Urinary bladder (tissue), 4 donors: Measurements from ENCODE around the gene C22orf23. TPM values are rescaled to one million over a fixed set of nuclear protein-coding genes. Genes with fewer than 3 reads are reported as not detected.
"Not testable (repeated sequence)": the region's sequence is repeated elsewhere in the genome, so short reads cannot be mapped to it uniquely, and the experiment has no call there.

Experiments
- DNase-seq: peaks from one replicate; pipeline ENCODE4 v3.0.0-alpha.2; 2015; ENCODE audit errors: extremely low spot score
- H3K27ac ChIP-seq: one replicate; pipeline ENCODE4 v1.5.1; 2013; ENCODE audit warnings: low read depth, mild to moderate bottlenecking, moderate library complexity
- H3K36me3 ChIP-seq: one replicate; pipeline ENCODE4 v1.6.1; 2013; ENCODE audit warnings: mild to moderate bottlenecking, moderate library complexity; ENCODE audit not compliant: insufficient read depth
- H3K4me1 ChIP-seq: one replicate; pipeline ENCODE4 v1.6.1; 2013; ENCODE audit warnings: mild to moderate bottlenecking, moderate library complexity; ENCODE audit not compliant: insufficient read depth
- H3K4me3 ChIP-seq: one replicate; pipeline ENCODE4 v1.5.1; 2013; ENCODE audit warnings: low read depth, low read length
- WGBS: extraction: QIAGEN DNeasy Blood & Tissue Kit; methylation state at CpG from one replicate; pipeline ENCODE4 v1.1.7; 2013; 5-methylcytosine and 5-hydroxymethylcytosine counted together
- polyA plus RNA-seq: library from polyadenylated mRNA; stranded (reverse); fragments of 200-250 nt; gene quantifications from one replicate; pipeline ENCODE4 v1.2.3, GENCODE V29; 2013
- total RNA-seq: library from RNA; depleted of rRNA; stranded (reverse); fragments of >200 nt; gene quantifications from one replicate; pipeline ENCODE4 v1.2.3, GENCODE V29; 2014
- donor health status: healthy with polysubstance abuse.
- donor health status: healthy.

Gene C22orf23
- total and polyA plus RNA-seq, 2 donors = 0.26 to 0.95 TPM

DNA sequence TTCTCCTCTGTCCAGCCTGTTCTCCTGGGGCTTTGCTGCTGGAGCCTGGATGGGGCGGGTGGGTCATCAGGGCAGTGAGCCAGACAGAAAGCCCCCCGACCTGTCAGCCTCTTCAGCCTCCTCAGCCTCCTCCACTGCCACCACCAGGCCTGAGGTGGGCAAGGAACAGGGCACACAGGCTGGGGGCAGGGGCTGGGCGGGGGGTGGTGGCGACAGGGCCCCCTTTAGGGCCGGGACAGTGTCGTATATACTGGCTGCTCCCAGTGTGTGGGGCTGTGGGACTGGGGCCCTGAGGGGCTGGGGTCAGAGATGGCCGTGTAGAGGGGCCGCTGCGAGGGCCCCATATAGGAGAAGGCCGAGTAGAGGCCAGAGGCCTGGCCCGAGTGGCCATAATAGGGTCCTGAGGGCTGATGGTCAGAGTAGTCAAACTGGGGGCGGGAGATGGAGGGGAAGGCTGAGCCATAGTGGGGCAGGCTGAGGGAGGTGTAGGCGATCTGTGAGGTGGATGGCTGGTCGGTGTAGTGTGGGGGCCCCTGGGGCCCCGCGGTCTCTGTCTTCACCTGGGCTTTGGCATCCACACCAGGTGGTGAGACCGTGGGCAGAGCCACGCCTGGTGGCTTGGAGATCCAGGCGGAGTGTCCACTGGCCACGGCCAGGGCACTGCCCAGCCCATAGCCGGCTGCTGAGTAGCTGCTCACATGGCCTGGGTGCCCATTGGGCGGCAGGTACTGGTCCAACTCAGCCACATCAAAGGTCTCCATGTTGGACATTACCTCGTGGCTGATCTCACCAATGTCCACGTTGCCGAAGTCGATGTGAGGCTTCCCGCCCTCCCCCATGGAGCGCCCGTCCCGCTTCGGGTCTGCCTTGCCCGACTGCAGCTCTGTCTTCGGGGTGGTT lies 20.1 kb upstream of the C22orf23 start:
- H3K4me3 ChIP-seq = no peak overlapping the region
- WGBS = 92% methylated on average over 33 of the region's 33 CpGs
- H3K36me3 ChIP-seq = no peaks in the 10 kb centered on the region
- no peak overlapping the region for H3K27ac ChIP-seq
- DNase-seq = no peak
- H3K4me1 ChIP-seq = no peaks in the 10 kb centered on the region

DNA sequence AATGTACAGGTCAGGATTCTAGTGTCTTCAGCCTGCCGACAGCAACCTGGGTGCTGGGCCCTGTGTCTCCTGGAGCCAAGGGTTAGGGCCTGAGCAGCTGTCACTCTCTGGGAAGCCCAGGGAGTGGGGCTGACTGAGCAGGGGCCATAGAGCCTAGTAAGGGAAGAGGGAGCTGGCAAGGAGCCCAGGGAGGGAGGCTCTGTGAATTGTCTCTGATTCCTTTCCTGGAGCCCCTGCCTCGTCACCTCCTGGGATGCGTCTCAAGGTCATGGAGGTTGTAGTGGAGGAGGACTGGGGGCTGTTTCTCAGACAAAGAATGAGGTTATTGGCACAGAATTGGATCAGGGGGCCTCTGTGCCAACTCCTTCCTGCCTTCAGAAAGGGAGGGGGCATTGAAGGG lies 19.1 kb upstream of the C22orf23 start:
- 39% methylated on average over 3 of the region's 3 CpGs for whole genome bisulfite sequencing
- no peak overlapping the region for H3K4me3 ChIP-seq
- no peak for DNase-seq
- H3K4me1 ChIP-seq = no peaks in the 10 kb centered on the region
- no peaks in the 10 kb centered on the region for H3K36me3 ChIP-seq
- H3K27ac ChIP-seq = no peak overlapping the region

DNA sequence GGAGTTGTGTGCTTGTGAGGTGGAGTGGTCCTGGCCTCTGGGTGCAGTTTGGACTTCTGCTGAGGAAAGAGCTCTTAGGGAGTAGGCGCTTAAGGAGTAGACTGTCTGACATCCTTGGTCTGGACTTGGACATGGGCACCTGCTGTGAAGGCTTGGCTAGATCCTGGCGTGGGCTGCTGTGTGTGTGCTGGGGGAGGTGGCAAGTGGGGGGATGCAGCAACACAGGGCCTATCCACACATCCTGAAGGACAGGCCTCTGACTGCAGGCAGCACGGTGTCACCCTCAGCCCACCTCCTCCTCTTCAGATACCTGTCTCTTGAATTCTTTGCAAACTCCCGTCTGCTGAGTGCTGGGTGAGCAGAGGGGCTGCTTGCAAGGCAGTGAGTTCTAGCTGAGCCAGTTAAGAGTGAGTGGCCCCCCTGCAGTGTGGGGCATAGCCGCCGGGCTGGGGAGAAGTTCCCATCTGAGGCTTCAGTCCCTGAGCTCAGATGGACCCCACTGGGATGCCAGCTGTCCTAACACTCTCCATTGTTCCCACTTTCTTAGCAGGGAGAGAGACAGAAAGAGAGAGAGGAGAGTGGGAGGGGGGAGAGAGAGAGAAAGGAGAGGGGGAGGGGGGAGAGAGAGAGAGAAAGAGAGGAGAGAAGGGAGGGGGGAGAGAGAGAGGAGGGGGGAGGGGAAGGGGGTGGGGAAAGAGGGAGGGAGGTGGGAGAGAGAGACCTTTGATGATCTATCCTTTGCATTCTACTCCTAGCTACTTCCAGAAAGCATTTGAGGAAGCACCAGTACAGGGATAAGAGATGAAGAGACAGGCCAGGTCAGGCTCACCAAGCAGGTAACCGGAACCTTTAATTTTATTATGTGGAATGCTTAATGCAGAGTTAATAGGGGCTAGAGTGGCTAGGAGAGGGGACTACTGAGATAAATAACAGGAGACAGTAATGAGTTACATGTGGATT lies 18.4 kb upstream of the C22orf23 start:
- no peak overlapping the region for H3K27ac ChIP-seq
- no peak for DNase-seq
- no peak overlapping the region for H3K4me3 ChIP-seq
- 72% methylated on average over 7 of the region's 7 CpGs for WGBS
- H3K4me1 ChIP-seq = no peaks in the 10 kb centered on the region
- H3K36me3 ChIP-seq = no peaks in the 10 kb centered on the region

DNA sequence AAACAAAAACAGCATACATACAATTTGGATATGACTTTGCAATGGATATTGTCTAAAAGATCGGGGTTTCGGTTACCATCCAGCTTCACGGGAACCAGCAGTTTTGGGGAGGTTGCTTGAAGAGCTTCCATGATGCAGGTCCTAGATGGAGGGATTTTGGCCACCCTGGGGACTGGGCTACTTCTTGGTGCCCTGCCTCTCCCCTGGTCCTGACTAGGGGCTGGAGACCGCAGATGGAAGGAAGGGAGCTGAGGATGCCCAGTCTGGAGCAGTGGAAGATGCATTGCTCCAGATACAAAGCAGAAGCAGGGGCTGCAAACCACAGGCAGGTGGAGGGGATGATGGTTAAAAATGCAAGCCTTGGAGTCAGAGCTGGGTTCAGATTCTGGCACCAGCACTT lies 17.5 kb upstream of the C22orf23 start:
- H3K4me3 ChIP-seq = no peak overlapping the region
- H3K36me3 ChIP-seq = no peaks in the 10 kb centered on the region
- H3K4me1 ChIP-seq = no peaks in the 10 kb centered on the region
- DNase-seq = no peak
- no peak overlapping the region for H3K27ac ChIP-seq
- WGBS = 87% methylated on average over 4 of the region's 4 CpGs

DNA sequence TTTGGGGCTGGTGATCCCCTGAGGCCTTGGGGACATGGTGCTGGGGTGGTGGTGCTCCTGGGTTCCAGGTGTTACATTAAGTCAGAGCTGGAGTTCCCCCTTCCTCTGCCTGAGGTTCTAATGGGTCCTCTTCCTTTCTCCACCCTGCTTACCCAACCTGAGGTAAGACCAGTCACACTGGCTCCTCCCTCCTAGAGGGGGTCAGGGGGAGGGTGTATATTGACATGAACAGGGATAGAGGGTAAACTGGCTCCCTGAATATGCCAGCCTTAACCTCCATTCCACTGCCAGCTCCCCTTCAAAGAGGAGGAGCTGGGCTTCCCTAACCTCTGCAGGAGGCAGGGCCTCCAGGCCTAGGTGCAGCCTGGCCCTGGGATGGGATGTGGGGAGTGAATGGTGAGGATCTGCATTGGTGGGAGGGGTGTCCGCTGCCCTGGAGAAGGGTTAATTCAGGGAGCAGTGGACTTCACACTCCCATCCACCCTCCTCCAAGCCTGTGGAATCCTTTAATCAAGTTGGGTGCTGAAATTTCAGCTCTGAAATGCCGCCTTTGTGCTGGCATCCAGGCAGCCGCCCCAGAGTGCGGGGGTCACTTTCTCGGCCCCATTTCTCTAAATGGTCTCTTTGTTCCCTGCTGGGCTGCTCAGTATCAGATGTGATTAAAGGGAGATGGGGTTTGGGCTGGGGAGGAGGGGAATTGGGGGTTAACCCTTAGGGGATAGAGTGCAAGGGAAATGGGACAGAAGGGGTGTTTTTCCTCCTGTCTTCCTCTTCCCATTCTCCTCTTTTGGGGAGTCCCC lies 15.3 kb upstream of the C22orf23 start:
- H3K36me3 ChIP-seq = no peaks in the 10 kb centered on the region
- H3K27ac ChIP-seq = no peak overlapping the region
- DNase-seq = no peak
- WGBS = 92% methylated on average over 5 of the region's 5 CpGs
- no peak overlapping the region for H3K4me3 ChIP-seq
- no peaks in the 10 kb centered on the region for H3K4me1 ChIP-seq

DNA sequence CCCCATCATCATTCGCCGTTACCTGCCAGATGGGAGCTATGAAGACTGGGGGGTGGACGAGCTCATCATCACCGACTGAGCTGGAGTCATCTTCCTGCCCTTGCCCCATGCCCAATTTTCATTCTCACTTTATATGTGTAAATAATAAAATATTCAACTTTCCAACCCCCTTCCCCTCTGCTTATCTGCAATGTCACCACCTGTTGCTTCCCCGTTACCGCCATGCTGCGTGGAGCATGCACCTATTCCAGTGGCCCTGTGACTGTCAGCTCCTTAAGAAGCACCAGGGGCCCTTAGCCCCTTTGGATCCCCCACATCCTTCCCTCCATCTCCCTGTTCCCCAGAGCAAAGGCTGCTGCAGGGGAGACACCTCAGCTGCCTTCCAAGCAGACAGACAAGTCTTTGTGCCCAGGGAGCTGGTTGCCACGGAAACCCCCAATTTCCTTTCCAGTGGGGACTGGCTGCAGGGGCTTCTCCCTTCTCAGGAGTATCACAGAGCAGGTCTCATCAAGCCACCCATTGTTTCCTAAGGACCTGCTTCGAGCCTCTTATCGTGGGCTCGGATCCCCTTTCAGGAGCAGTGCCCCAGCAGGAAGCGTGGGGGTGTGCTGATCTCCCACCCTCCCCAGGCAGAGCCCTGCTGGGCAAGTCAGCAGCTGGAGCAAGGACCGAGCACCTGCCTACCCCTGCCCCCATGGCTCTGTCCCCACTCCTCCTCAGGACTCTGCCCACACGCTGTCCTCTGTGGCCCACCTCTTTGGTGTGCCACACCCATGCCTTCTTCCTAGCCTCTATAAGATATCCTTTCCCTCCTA lies 14.4 kb upstream of the C22orf23 start:
- H3K4me1 ChIP-seq = no peaks in the 10 kb centered on the region
- no peaks in the 10 kb centered on the region for H3K36me3 ChIP-seq
- 81% methylated on average over 14 of the region's 14 CpGs for WGBS
- no peak overlapping the region for H3K27ac ChIP-seq
- no peak for DNase-seq
- H3K4me3 ChIP-seq = no peak overlapping the region

DNA sequence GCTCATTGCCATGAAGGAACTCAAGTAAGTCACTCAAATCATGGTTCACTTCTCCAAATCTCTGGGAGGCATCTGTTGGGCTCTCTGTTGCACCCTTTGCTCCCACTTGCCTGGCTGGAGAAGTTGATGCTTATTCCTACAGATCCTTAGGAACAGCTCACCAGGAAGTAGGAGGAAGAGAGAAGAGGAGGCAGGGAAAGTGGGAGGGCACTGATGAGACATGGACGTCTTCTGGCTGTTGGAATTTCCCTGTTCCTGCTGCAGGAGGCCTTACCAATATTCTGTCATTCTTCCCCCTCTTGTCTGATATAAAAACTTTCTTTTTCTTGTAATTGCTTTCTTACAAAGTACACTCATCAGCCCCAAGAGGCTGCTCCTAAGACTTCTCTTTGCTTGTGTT lies 13.7 kb upstream of the C22orf23 start:
- H3K4me3 ChIP-seq = no peak overlapping the region
- H3K36me3 ChIP-seq = no peaks in the 10 kb centered on the region
- no peaks in the 10 kb centered on the region for H3K4me1 ChIP-seq
- WGBS = 60% methylated on average over 1 of the region's 1 CpG
- no peak overlapping the region for H3K27ac ChIP-seq
- DNase-seq = no peak

DNA sequence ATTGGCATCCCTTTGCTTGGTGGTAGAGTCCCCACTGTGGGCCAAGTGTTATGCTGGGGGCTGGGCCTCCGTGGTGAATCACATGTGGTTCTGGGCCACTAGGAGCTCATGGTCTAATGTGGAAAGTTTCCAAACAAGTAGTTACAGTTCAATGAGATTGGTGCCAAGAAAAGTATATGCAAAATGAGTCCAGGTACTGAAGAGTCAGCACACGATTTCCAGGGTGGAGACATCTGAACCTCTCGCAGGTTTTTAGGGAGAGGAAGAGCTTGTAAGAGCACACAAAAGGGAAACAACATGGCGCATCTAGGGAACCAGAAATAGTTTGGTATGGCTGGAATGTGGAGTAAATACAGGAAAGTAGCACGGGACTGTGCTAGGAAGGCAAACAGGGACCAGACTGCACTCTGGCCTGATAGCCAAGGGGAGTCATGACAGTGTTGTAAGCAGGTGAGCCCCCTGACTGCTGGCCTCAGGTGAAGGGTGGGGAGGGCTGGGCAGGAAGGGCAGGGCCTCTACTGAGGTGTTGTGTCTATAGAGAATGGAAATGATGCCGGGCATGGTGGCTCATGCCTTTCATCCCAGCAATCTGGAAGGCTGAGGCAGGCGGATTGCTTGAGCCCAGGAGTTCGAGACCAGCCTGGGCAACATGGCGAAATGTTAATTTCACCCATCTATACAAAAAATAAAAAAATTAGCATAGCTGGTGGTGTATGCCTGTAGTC lies 12.7 kb upstream of the C22orf23 start:
- no peaks in the 10 kb centered on the region for H3K4me1 ChIP-seq
- WGBS = 80% methylated on average over 9 of the region's 9 CpGs
- no peaks in the 10 kb centered on the region for H3K36me3 ChIP-seq
- no peak for DNase-seq
- H3K27ac ChIP-seq = no peak overlapping the region
- H3K4me3 ChIP-seq = no peak overlapping the region

DNA sequence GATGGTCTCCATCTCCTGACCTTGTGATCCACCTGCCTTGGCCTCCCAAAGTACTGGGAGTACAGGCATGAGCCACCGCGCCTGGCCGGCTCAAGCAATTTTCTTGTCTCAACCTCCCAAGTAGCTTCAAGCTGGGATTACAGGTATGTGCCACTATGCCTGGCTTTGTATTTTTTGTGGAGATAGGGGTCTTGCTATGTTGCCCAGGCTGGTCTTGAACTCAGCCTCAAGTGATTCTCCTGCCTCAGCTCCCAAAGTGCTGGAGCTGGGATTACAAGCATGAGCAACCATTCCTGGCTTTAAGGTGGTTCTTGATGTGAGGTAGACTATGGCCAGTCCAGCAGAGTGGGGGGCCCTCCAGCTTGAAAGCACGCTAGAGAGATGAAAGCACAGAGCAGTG lies 7.7 kb upstream of the C22orf23 start:
- DNase-seq = no peak
- Histone ChIP-seq H3K36me3 (no peaks in the 10 kb centered on the region), H3K4me1 (no peaks in the 10 kb centered on the region), H3K4me3 (no peak overlapping the region), H3K27ac (no peak overlapping the region)
- WGBS = 97% methylated on average over 4 of the region's 4 CpGs

DNA sequence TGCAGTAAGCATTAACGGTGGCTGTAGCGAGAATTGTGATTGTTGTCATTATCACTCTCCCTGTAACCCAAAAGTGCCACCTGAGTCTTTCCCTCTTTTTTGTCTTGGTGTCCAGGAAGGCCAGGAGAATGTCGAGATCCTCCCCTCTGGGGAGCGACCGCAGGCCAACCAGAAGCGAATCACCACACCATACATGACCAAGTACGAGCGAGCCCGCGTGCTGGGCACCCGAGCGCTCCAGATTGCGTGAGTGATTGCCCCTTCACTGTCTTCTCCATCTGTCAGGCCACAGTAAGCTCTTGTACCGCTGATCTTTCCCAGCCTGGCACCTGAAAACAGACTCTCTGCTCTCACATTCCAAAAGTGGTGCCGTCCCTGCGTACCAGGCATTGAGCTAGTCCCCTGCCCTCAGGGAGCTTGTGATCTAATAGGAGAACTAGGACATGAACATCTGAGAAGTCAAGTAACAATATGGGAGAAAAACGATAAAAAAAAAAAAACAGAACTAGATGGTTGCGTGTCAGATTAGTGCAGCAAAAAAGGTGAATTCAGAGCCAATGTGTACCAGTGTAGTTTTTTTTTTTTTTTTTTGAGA lies 5.9 kb upstream of the C22orf23 start:
- Histone ChIP-seq H3K4me1 (no peaks in the 10 kb centered on the region), H3K4me3 (no peak overlapping the region), H3K36me3 (no peaks in the 10 kb centered on the region), H3K27ac (no peak overlapping the region)
- no peak for DNase-seq
- 94% methylated on average over 18 of the region's 18 CpGs for WGBS

DNA sequence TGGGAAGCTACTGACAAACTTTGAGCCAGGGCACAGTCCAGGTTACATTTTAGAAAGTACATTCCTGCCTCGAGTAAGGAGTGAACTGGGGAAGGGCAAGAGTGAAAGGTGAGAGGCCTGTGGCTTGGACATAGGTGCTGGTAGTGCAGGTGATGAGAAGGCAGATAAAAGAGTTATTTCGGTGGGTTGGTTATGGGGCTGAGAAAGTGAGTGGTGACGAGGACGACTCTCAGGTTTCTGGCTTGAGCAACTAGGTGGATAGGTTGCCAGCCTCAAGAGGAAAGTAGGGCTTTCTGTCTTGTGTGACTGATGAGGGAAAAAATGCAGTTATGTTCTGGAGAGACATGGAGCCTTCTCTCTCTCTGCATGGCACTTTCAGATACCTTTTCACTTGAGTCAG lies 3.8 kb upstream of the C22orf23 start:
- no peak overlapping the region for H3K27ac ChIP-seq
- H3K36me3 ChIP-seq = no peaks in the 10 kb centered on the region

DNA sequence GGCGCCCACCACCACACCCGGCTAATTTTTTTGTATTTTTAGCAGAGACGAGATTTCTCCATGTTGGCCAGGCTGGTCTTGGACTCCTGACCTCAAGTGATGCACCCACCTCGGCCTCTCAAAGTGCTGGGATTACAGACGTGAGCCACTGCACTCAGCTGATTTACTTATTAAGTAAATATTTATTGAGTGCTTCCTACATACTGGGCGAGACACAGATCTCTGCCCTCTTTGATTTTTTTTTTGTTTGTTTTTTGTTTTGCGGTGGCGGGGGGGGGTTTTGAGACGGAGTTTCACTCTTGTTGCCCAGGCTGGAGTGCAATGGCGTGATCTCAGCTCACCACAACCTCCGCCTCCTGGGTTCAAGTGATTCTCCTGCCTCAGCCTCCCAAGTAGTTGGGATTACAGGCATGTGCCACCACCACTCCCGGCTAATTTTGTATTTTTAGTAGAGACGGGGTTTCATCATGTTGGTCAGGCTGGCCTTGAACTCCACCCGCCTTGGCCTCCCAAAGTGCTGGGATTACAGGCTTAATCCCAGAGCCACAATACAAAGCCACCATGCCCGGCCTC lies 2.5 kb upstream of the C22orf23 start:
- H3K36me3 ChIP-seq, DNase-seq, H3K4me3 ChIP-seq, H3K27ac ChIP-seq, H3K4me1 ChIP-seq: not testable (repeated sequence)
- WGBS = 82% methylated on average over 15 of the region's 15 CpGs

More for the DNA sequence above, 3.8 kb upstream of the C22orf23 start:
- no peak overlapping the region for H3K4me3 ChIP-seq
- 89% methylated on average over 4 of the region's 4 CpGs for WGBS
- H3K4me1 ChIP-seq = no peaks in the 10 kb centered on the region
- DNase-seq = no peak
